Measurements from ENCODE around the gene CDH13. TPM values are rescaled to one million over a fixed set of nuclear protein-coding genes. Genes with fewer than 3 reads are reported as not detected.

Gene CDH13
- total RNA-seq, 1 experiment from 2014 or later = 2.1 TPM

- no peaks in the 10 kb centered on the region for H3K9me3 ChIP-seq (ENCODE audit: low read depth, low read length, poor library complexity, severe bottlenecking)
- no peak for TF ChIP-seq CTCF (conservative IDR thresholded peaks at IDR 0.05; ENCODE audit: low read depth, low read length)
- TF ChIP-seq EZH2 (IDR thresholded peaks at IDR 0.05; ENCODE audit: borderline replicate concordance, low read depth, low read length, poor library complexity, severe bottlenecking) = no peak
- intact Hi-C loops (cut with micrococcal nuclease; ENCODE audit: unreplicated experiment) = no loop called here
- no peaks in the 10 kb centered on the region for H3K27me3 ChIP-seq (replicated peaks; ENCODE audit: insufficient read depth, low read depth, low read length, poor library complexity)
- no peaks in the 10 kb centered on the region for H3K36me3 ChIP-seq (ENCODE audit: insufficient read depth, low read length, poor library complexity, severe bottlenecking)
- no peak overlapping the region for H3K4me3 ChIP-seq (ENCODE audit: low read depth, low read length, poor library complexity, severe bottlenecking)
- CTCF ChIA-PET = no interaction called here
- no peak for DNase-seq (ENCODE audit: low spot score)
- no peak overlapping the region for H3K27ac ChIP-seq (ENCODE audit: low read depth, low read length, poor library complexity, severe bottlenecking)
- H3K4me1 ChIP-seq (ENCODE audit: insufficient read depth, low read length, poor library complexity, severe bottlenecking) = no peaks in the 10 kb centered on the region
- POLR2A ChIA-PET (ENCODE audit: low non-redundant PET) = no interaction called here
- BruUV-seq (replicated peaks) = no TSS peak
These were observed 67.6 kb downstream of the CDH13 start for GRCh38 chr16:82694239-82694874.

- H3K27ac ChIP-seq (ENCODE audit: low read depth, low read length, poor library complexity, severe bottlenecking) = no peak overlapping the region
- intact Hi-C loops (cut with micrococcal nuclease; ENCODE audit: unreplicated experiment) = no loop called here
- POLR2A ChIA-PET (ENCODE audit: low non-redundant PET) = no interaction called here
- no peak overlapping the region for H3K4me3 ChIP-seq (ENCODE audit: low read depth, low read length, poor library complexity, severe bottlenecking)
- no peak for DNase-seq (ENCODE audit: low spot score)
- CTCF ChIA-PET = no interaction called here
- no peaks in the 10 kb centered on the region for H3K36me3 ChIP-seq (ENCODE audit: insufficient read depth, low read length, poor library complexity, severe bottlenecking)
- no peaks in the 10 kb centered on the region for H3K9me3 ChIP-seq (ENCODE audit: low read depth, low read length, poor library complexity, severe bottlenecking)
- no peak for TF ChIP-seq EZH2 (IDR thresholded peaks at IDR 0.05; ENCODE audit: borderline replicate concordance, low read depth, low read length, poor library complexity, severe bottlenecking)
- no peak for TF ChIP-seq CTCF (conservative IDR thresholded peaks at IDR 0.05; ENCODE audit: low read depth, low read length)
- H3K27me3 ChIP-seq (replicated peaks; ENCODE audit: insufficient read depth, low read depth, low read length, poor library complexity) = no peaks in the 10 kb centered on the region
- H3K4me1 ChIP-seq (ENCODE audit: insufficient read depth, low read length, poor library complexity, severe bottlenecking) = peaks cover 10% of the 10 kb centered on the region
- no TSS peak for BruUV-seq (replicated peaks)
These were observed 69.0 kb downstream of the CDH13 start for GRCh38 chr16:82695806-82696205.

GRCh38 chr16:82699260-82699659 is 72.5 kb downstream of the CDH13 start:
- Histone ChIP-seq H3K36me3 (ENCODE audit: insufficient read depth, low read length, poor library complexity, severe bottlenecking) (no peaks in the 10 kb centered on the region), H3K4me3 (ENCODE audit: low read depth, low read length, poor library complexity, severe bottlenecking) (no peak overlapping the region), H3K9me3 (ENCODE audit: low read depth, low read length, poor library complexity, severe bottlenecking) (no peaks in the 10 kb centered on the region), H3K27me3 (replicated peaks; ENCODE audit: insufficient read depth, low read depth, low read length, poor library complexity) (no peaks in the 10 kb centered on the region), H3K27ac (ENCODE audit: low read depth, low read length, poor library complexity, severe bottlenecking) (peak overlapping the region; percentile 58), H3K4me1 (ENCODE audit: insufficient read depth, low read length, poor library complexity, severe bottlenecking) (peaks cover 10% of the 10 kb centered on the region)
- intact Hi-C loops (cut with micrococcal nuclease; ENCODE audit: unreplicated experiment) = no loop called here
- ChIA-PET CTCF (no interaction called here), POLR2A (ENCODE audit: low non-redundant PET) (no interaction called here)
- no TSS peak for BruUV-seq (replicated peaks)
- TF ChIP-seq EZH2 (IDR thresholded peaks at IDR 0.05; ENCODE audit: borderline replicate concordance, low read depth, low read length, poor library complexity, severe bottlenecking) = no peak
- no peak for TF ChIP-seq CTCF (conservative IDR thresholded peaks at IDR 0.05; ENCODE audit: low read depth, low read length)
- peak; percentile 3 for DNase-seq (ENCODE audit: low spot score)

Data from A673 (cell line).